Stimulated activated CD8-positive, alpha-beta memory T cell treated with anti-CD3 and anti-CD28 coated beads, Interleukin-12 subunit alpha, Interleukin-12 subunit beta, amount 100 ng/mL, for 24 hours (primary cell): ENCODE results near the gene PCYT2.

Source experiments
- DNase-seq: peaks from one replicate; pipeline ENCODE4 v3.0.0-alpha.2; 2020; ENCODE audit errors: extremely low read depth

PCYT2 gene

DNA sequence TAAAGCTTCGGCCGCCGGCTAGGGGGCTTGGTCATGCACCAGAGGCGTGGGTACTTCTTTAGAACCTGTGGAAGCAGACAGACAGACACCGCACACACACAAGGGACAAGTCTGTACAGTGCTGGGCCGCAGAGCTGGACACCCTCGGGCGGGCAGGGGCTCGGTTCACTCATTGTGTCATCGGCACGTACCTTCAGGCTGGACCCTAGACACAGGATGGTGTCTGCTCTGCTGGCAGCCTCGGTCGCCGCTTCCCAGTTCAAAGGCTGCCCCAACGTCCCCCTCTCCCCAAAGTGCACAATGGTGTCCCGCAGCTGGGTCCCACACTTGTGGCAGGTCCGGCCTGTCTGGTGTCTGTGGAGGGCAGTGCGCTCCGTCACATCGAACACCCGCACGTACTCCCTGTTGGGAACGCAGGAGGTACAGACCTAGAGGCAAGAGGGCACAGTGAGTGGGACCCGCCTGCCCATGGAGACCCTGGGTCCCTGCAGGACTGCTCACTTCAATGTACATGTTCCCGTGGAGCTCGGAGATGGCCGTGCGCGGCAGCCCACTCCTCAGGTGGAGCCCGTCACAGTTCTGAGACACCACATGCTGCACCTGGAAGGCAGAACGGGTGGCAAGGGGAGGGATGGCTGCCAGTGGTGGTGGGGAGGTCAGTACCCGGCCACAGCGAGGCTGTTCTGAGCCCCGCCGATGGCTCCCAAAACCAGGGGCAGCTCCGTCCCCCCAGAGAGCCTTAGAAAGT, 3.1 kb upstream of the PCYT2 start:
- no peak for DNase-seq

DNA sequence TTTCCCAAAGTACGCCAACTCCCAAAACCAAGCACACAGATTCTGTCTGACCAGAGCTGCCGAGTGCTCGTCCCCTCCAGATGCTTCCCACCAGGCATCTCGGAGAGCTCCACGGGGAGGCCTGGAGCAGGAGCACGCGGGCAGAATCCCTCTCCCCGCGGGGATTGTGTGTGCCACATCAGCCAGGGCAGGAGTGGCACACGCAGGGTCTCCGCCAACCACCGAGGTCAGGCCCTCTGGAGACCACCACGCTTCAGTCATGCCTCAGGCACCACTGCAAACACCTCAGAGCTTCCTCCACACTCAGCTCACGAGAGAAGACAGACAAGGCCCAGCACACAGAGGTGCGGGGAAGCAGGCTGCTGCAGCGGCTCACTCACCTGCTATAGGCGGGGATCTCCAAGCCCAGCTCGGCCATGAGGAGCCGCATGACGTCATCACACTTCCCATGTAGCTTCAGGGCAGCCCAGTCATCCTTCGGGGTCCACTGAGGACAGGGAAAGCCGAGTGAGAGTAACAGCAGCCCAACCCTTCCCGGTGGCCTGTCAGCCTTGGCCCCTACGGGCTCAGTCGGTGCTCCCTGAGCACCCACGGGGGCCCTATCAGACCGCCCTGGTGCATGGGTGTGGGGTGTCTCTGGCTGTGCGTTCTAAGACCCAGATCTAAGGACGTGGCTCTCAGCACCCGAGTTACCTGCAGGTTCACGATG, 2.3 kb upstream of the PCYT2 start:
- no peak for DNase-seq

DNA sequence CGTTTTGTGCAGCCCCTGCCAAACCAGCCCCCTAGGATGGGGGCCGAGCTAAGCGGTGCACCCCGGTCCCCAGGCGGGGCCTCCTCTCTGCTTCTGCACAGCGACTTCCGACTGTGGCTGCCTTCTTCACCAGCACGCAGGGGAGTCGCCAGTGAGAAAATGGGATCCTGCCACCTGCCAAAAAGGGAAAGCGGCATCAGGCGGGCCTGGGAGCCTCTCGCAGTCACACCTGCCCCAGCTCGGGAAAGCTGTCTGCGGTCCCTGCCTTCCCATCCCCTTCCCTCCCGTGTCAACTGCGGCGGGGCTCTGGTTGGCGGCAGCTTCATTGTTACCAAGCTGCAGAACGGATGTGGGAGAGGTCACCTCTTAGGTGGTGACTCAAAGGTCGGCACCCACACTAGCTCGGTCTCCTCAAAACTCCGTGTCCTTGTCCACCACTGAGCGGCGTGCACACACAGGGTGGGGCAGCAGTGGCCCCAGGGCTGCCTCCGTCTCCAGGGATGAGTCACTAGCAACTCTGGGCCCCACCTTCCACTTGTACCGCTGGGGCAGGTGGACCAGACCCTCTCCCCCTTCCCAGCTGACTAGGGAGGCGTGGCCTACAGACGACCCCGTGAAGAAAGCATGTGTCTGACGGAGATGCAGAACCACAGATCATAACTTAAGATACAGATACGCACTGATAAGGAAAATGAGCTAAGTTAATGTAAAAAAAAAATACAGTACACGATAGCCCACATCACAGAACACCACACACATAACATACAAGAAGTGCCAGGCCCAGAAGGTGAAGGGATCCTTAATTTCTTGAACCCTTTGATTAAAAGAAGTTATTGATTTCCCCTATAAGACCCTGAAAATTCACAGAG, 1.5 kb upstream of the PCYT2 start:
- no peak for DNase-seq

DNA sequence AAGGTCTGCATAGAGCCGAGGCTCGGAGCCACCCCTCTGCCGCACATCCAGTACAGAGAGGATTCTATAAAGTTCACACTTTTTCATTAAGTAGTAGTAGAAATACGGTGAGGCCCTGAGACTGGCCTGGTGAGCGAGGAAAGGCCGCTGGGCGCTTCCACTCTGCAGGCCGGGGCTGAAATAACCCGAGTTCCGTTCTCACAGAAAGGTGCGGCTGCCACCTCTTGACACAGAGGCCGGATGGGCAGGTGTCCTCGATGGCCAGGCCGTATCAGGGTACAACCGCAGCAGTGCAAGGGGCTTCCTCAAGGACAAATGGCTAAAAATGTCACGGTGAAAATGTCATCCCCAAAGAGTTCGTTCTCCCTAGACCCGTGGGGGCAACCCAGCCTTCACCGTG, 770 bp upstream of the PCYT2 start:
- no peak for DNase-seq

DNA sequence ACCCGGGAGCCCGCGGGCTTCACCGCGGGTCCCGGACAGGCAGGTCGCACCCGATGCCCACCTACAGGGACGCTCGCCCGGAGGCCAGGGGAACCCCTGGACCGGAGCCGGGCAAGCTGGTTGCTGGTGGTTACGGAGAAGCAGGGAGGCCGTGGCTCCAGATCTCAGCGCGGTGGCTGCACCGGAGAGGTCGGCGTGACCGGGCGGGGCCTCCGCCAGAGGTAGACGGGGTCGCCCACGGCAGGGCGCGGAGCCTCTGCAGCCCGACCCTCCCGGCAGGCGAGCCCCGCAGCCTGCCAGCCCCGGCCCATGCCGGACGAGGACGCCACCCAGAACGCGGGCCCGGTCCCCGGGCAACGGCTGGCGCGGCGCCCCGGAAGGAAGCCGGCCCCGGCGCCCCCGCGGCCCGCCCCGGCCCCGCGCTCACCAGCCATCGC, 341 bp downstream of the PCYT2 start:
- no peak for DNase-seq

DNA sequence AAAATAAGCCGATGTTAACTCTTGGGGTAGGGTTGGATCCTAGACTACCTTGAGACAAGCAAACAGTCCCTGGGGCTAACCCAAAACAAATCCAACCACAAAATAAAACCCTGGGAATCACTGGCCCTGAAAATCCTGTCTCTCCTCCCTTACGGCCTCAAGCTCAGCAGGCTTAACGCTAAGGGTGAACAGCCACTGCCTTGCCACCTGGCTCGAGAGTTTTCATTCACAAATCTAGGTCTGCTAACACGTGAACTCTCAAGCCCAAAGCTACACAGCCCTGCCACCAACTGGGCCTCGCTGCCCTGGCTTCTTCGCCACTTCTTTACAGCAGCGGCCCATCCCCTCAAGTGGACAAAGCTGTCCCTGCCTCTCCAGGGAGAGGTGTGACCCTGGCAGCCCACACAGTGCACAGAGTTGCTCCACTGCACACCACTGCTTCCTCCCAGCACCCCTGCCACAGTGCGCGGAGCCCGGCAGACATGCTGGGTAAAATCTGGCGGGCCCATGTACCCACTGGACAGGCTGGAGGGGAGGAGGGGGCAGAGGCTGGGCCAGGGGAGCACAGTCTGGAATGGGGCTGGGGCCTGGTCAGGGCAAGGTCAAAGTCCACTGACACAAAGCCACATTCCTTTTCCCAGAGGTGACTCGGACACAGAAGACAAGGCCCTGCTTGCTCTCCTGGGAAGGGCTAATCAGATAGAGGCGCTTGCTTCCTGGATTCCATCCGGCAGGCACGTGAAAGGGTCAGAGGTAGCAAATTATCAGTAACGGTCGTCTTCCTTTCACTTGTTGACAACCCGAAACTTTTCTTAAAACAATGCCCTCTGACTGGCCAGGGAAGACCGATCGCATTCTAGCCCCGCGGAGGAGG, 996 bp downstream of the PCYT2 start:
- DNase-seq: no peak

DNA sequence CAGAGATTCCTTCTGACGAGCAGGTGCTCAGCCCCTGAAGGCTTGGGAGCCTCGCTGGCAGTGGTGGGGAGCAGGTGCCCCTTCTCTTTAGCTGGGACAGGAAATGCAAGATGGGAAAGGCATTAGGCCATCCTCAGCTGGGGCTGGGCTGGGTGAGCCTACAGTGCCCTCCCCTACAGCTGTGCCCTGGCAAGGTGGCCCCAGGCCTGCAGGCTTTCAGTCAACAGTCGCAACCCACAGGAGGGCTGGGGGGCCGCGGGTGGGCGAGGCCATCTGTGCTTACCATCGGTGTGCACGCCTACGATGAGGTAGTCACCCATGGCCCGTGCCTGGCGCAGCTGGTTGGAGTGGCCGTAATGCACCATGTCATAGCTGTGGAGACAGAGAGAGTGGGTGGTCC, 2.0 kb downstream of the PCYT2 start:
- DNase-seq: no peak

DNA sequence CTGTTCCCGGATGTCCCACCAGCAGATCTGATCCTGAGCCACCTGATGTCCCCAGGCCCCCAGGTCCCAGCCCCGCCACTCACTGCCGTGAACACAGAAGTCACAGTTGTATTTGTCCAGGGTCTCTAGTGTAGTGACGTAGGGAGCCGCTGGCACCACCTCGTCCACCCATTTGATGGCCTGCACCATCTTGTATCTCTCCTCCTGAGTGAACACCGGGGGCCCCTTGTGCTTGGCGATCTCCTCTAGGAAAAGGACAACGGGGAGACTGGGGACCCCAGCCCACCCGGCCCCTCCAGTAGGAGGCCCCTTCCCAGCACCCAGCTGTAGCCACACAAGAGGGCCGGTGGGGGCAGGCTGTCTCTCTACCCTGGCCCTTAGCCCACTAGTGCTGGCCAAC, 2.4 kb downstream of the PCYT2 start:
- DNase-seq: no peak

DNA sequence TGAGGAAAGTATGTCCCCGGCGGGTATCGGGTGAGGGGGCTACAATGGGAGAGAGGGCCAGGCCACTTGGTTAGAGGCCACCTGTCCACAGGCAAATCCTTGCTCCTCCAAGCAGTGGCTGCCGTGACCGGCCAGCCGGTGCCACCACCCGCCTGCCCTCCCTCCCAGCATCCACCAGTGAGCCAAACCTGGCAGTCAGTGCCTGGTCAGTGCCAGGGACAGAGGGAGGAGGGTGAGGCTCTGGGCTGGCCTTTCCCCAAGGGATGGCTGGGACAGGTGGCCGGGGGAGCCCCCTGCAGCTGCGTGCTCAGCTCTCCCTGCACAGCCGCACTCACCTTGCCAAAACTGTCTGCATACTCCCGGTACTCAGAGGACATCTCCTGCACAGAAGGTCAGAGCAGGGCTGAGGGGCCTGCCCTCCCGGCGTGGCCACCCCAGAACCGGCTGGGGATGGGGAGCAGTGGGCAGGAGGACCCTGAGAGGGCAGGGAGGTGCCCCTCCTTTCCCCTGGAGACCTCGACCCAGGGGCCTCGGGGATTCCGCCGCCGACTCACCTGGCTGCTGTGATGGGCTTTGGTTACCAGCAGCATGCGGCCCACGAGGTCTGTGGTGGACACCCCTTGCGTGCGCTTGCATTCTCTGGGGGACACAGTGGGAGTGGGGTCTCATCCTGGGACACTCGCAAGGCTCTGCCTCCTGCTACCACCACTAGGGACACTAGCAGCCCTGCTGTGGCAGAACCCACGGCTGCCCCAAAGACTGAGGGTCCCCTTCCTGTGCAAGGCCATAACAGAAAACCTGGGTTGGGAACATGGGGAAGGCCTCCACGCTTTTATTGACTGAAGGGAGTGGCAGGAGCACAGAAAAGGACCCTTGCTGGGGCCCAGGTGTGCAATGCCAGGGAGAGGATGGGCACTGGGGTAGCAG, 3.7 kb downstream of the PCYT2 start:
- no peak for DNase-seq

DNA sequence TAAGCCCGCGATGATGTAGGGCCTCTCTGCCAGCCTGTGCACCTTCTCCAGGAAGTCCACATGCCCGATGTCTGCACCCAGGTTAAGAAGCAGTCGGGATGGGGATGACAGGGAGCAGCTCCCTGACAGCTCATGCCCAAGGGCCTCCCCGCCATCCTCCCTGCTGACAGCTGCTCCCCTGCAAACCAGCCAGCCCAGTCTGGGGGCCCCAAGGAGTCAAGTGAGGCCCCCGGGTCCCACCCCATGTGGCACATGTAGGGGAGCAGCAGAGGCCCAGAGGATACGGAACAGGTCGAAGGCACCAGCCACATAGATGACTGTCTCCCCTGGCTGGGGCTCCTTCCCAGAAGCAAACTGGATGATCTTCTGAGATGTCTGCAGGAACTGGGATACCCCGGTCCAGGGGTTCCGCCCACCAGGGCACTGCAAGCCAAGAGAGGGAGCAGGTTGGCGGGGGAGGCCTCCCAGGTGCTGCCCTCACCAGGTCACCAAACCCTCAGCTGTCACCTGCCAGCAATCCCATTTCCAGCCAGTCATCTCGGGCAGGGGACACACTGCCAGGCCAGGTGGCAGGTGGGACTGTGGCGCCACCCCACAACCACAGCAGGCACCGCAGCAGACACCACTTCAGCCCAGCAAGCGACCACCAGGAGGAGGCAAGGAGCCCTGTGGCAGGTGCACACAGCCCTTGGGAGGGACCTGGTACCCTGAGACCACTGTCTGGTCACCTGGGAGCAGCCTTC, 4.6 kb downstream of the PCYT2 start:
- no peak for DNase-seq

DNA sequence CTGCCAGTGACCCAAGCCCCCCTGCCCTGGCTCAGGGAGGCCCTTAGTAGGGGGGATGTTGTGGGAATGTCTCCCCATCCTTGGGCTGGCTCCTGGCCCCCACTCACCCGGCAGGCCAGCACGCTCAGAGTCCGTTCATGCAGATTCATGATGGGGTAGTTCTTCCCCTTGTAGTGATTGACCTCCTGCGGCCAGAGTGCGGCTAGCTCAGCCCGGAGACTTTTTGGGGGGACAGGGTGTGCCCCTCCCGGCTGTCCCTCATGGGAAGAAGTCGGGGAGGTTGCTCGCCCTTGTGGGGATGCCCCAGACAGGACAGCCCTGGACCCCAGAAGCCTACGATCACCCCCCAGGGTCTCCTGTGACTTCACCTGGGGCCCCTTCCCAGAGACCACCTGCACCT, 5.2 kb downstream of the PCYT2 start:
- DNase-seq: no peak

DNA sequence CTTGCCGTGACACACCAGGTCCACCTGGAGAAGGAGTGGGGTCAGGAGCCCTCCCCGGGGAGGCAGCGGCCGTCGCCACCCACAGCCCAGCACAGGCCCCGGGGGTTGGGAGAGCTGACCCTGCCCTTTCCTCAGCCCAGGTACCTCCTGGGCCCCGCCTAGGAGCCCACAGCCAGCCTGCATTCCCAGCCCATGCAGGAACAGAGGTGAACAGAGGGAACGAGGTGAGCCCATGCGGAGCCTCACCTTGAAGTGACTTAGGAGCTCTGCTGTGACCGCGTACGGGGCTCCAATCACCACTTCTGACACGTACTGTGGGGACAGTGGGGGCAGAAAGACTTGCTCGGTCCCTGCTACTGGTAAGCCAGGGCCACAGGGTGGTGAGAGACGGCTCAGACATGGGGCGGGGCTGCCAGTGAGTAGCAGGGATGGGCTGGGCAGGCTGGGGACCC, 5.7 kb downstream of the PCYT2 start:
- DNase-seq: no peak

DNA sequence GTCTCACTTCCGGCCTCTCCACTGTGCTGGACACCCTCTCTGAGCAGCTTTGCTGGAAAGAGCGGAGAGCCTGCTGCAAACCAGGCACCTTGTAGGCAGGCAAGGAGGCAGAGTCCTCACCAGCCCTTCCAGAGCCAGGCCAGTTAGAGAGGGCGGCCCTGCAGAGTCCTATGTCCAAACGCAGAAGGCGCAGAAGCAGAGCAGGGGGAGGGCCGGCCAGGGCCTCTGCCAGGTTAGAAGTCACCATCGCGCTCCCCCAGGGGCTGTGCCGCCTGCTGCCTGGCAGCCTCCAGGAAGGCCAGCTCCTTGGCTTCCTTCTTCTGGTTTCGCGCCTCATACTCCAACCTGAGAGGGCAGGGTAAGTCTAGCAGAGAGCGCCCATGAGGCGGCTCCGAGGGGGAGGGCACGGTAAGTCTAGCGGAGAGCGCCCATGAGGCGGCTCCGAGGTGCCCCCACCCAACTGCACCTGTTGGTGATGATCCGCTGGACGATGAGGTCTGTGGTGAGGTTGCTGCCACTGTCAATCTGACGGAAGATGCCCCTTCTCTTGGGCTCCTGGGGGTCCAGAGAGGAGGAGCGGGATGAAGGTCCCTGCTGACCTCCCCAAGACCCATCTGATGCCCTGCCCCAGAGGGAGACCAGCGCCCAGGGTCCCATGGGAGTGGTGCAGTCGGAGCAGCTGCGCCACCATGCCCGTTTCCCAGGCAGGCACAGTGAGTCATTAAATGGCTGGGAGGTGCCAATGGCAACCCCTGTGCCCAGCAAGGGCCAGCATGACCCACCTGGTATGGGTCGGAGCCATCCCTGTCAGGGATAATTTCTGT, 6.4 kb downstream of the PCYT2 start:
- DNase-seq: no peak

DNA sequence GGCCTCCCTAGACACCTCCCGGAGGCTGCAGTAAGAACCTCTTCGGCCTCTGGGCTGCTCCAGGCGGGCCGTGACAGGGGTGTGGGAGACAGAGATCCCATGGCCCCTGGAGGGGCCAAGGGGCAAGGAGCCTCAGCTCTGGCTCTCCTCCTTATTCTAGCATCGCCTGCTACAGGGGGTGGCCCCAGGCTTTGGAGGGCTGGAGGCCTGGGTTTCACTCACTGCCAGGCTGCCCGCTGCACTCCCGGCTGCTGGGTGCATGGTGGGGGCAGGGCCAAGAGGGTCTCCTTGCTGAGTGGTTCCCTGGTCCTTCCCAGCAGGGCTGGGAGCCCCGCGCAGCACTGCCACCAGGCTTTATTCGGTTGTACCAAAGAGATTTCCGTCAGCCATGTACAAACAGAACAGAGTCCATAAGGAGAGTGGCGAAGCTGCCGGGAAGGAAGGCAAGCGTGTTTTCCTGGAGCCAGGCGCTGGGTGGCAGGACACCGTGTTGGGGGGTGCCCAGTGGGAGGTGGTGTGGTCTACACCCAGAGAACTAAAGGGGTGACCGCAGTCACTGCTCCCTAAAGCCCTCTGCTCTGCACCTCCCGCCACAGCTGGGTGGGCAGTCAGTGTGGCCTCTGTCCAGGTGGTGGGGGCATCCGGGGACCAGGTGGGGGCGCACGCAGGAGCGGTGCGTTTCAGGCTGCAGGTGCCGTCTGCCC, 7.2 kb downstream of the PCYT2 start:
- no peak for DNase-seq

DNA sequence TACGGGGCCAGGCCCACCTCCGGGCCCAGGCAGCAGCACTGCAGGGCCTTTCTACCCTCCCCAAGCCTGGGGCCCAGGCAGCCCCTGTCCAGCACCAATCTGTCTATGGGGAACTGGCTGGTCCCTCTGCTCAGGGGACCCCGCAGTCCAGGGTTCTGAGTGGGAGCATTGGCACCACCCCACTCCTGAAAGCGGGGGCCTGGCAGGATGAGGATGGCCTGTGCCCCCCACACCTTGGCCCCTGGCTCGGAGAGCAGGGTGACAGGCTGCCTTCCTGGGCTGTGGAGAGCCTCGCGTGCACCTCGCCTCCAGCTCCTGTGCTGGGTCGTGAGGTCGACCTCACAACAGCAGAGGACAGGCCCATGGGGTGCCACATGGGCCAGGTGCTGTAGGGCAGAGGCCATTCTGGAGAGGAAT, 7.8 kb downstream of the PCYT2 start:
- no peak for DNase-seq

DNA sequence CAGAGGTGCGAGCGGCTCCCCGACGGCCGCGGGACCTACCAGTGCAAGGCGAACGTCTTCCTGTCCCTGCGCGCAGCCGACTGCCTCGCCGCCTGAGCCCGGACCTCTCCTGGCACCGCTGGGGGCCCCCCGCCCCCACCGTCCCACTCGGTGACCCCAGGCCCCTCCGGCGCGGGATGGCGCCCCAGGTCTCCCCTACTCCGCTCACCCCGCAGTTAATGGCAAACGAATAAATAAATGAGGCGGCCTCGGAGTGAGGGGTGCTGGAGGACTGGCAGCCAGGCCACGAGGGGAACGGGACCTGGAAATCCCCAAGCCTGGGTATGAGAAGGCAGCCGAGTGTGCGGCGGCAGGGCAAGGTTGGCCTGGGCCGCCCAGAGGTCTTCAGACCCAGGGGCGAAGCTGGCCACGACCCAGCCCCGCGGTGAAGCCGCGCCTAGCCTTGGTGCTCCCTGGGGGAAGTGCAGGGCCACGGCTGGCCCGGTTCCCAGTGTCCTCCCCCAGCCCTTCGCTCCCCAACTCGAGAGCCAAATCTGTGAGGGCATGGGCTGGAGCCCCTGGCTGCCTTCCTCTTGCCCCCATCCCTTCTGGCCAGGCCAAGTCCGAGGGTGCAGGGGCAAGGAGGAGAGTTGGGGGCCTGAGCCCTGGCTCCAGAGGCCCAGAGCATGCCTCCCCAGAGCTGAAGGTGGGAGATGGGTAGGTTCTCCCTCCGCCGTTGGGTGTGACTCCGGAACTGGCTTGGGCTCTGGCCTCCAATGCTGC, 8.4 kb downstream of the PCYT2 start:
- no peak for DNase-seq

DNA sequence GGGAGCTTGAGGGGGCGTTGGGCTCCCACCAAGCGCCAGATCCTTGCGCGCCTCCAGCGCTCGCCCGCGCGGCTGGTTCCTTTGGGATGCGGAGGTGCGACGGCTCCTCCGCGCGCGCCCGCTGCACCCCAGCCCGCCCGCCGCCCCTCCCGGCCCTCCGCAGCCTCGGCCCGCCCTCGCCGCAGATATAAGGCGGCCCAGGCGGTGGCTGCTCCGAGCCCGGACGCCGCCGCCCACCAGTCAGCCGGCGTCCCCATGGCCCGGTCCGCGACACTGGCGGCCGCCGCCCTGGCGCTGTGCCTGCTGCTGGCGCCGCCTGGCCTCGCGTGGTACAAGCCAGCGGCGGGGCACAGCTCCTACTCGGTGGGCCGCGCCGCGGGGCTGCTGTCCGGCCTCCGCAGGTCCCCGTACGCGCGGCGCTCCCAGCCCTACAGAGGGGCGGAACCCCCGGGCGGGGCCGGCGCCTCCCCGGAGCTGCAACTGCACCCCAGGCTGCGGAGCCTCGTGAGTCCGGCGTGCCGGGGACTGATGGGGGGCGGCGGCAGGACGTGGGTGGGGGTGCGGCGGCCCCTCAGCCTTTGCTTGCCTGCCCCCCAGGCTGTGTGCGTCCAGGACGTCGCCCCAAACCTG, 9.1 kb downstream of the PCYT2 start, which contains the start of gene NPB:
TSS of gene NPB (plus strand) at position 216 of the 630 bp plus-strand sequence. CDS start at position 256, 40 bp downstream.
- no peak for DNase-seq
